IMR-90 (cell line): ENCODE data around the gene GJA5. TPM values are rescaled to one million over a fixed set of nuclear protein-coding genes. Genes with fewer than 3 reads are reported as not detected.

Source experiments
- ATAC-seq: fragments of 200-7000 bp; cut with Tn5 transposase; 2 replicates; pipeline ENCODE4 v1.9.1; 2020; ENCODE audit warnings: low read depth, mild to moderate bottlenecking, moderate library complexity
- BruUV-seq: library from RNA; stranded (reverse); fragments of 400-500 nt; replicated peaks from 2 replicates; lab custom pipeline; 2021; lab: Mats Ljungman, UMichigan
- CTCF ChIA-PET: fragments of 300-600 bp; formaldehyde crosslinking; extraction: SDS; loops from one replicate; lab custom pipeline; 2021; ENCODE audit warnings: antibody characterized with exemption; lab: Yijun Ruan, JAX
- POLR2A ChIA-PET: fragments of 300-600 bp; sonication (Branson Sonifier 250); formaldehyde crosslinking; loops from one replicate; lab custom pipeline; 2022; ENCODE audit warnings: antibody characterized with exemption; ENCODE audit not compliant: unreplicated experiment; lab: Charles Lee
- DNase-seq: peaks from one replicate; pipeline ENCODE4 v3.0.0; 2013
- H2AFZ ChIP-seq: replicated peaks from 2 replicates; pipeline ENCODE3; 2013; ENCODE audit warnings: low read length, mild to moderate bottlenecking; ENCODE audit not compliant: poor library complexity
- H2AK5ac ChIP-seq: 2 replicates; pipeline ENCODE4 v1.6.1; 2013; ENCODE audit warnings: low read depth, low read length, inconsistent platforms
- H2AK9ac ChIP-seq: replicated peaks from 2 replicates; pipeline ENCODE3; 2013; ENCODE audit warnings: mild to moderate bottlenecking, low read depth, low read length, moderate library complexity; ENCODE audit not compliant: poor library complexity
- H2BK120ac ChIP-seq: 2 replicates; pipeline ENCODE4 v1.6.1; 2013; ENCODE audit warnings: low read depth, low read length, inconsistent platforms
- H2BK15ac ChIP-seq: 3 replicates; pipeline ENCODE4 v1.6.1; 2013; ENCODE audit warnings: low read depth, low read length, inconsistent platforms
- H2BK20ac ChIP-seq: 2 replicates; pipeline ENCODE4 v1.6.1; 2013; ENCODE audit warnings: low read depth, mild to moderate bottlenecking, inconsistent platforms, low read length, moderate library complexity
- H2BK5ac ChIP-seq: 2 replicates; pipeline ENCODE4 v1.6.1; 2013; ENCODE audit warnings: mild to moderate bottlenecking, low read depth, low read length, inconsistent platforms; ENCODE audit not compliant: poor library complexity, severe bottlenecking
- H3K14ac ChIP-seq: replicated peaks from 2 replicates; pipeline ENCODE4 v1.6.1; 2013; ENCODE audit warnings: low read depth, low read length, inconsistent platforms
- H3K18ac ChIP-seq: 2 replicates; pipeline ENCODE4 v1.6.1; 2013; ENCODE audit warnings: low read depth, low read length, control low read depth
- H3K23ac ChIP-seq: 2 replicates; pipeline ENCODE4 v1.6.1; 2013; ENCODE audit warnings: low read depth, low read length, inconsistent platforms
- H3K27ac ChIP-seq: 2 replicates; pipeline ENCODE4 v1.5.1; 2013; ENCODE audit warnings: mild to moderate bottlenecking, control low read depth, low read length; ENCODE audit not compliant: insufficient read depth
- H3K27me3 ChIP-seq: 2 replicates; pipeline ENCODE4 v1.6.1; 2013; ENCODE audit warnings: low read length; ENCODE audit not compliant: control insufficient read depth, insufficient read depth
- H3K36me3 ChIP-seq: 2 replicates; pipeline ENCODE4 v1.6.1; 2013; ENCODE audit warnings: low read length, mixed read lengths; ENCODE audit not compliant: control insufficient read depth, insufficient read depth
- H3K4ac ChIP-seq: 2 replicates; pipeline ENCODE4 v1.6.1; 2013; ENCODE audit warnings: low read depth, low read length, inconsistent platforms
- H3K4me1 ChIP-seq: 2 replicates; pipeline ENCODE4 v1.6.1; 2013; ENCODE audit warnings: low read length, mixed read lengths; ENCODE audit not compliant: control insufficient read depth, insufficient read depth
- H3K4me2 ChIP-seq: 2 replicates; pipeline ENCODE4 v1.6.1; 2013; ENCODE audit warnings: low read depth, mild to moderate bottlenecking, control low read depth, low read length, moderate library complexity
- H3K4me3 ChIP-seq: 2 replicates; pipeline ENCODE4 v1.5.1; 2013; ENCODE audit warnings: low read depth, mild to moderate bottlenecking, control low read depth, low read length, moderate library complexity; ENCODE audit not compliant: insufficient read depth
- H3K56ac ChIP-seq: 2 replicates; pipeline ENCODE4 v1.6.1; 2013; ENCODE audit warnings: low read length, inconsistent platforms; ENCODE audit not compliant: insufficient read depth; ENCODE audit errors: extremely low read depth
- H3K79me1 ChIP-seq, 2 experiments: 2 replicates each; pipeline ENCODE4 v1.6.1; 2013; ENCODE audit warnings: low read length in 2 of 2, inconsistent platforms in 1 of 2, low read depth in 1 of 2
- H3K9ac ChIP-seq: 2 replicates; pipeline ENCODE4 v1.6.1; 2013; ENCODE audit warnings: low read depth, low read length, control low read depth
- H3K9me1 ChIP-seq: 2 replicates; pipeline ENCODE4 v1.6.1; 2013; ENCODE audit warnings: low read length, inconsistent platforms; ENCODE audit not compliant: insufficient read depth
- H3K9me3 ChIP-seq: 2 replicates; pipeline ENCODE4 v1.6.1; 2013; ENCODE audit warnings: low read length; ENCODE audit not compliant: control insufficient read depth, insufficient read depth
- H4K20me1 ChIP-seq: 2 replicates; pipeline ENCODE4 v1.6.1; 2013; ENCODE audit warnings: low read length, inconsistent platforms; ENCODE audit not compliant: insufficient read depth
- H4K5ac ChIP-seq: 2 replicates; pipeline ENCODE4 v1.6.1; 2013; ENCODE audit warnings: mild to moderate bottlenecking, low read depth, low read length, control low read depth
- H4K8ac ChIP-seq, 2 experiments: 2 replicates each; pipeline ENCODE4 v1.6.1; 2013; ENCODE audit warnings: low read depth in 2 of 2, low read length in 2 of 2, control low read depth in 1 of 2, inconsistent platforms in 1 of 2
- H4K91ac ChIP-seq: 2 replicates; pipeline ENCODE4 v1.6.1; 2013; ENCODE audit warnings: low read depth, low read length, inconsistent platforms; ENCODE audit not compliant: insufficient read depth
- BHLHE40 ChIP-seq: fragments of 150-350 bp; IDR thresholded peaks from 2 replicates; pipeline ENCODE4 v1.6.1; 2016; ENCODE audit warnings: mild to moderate bottlenecking, low read depth, low read length
- CHD1 ChIP-seq: IDR thresholded peaks from 2 replicates; pipeline ENCODE4 v1.6.1; 2012; ENCODE audit warnings: low read depth, low read length, improper control_type of control experiment
- ELK1 ChIP-seq: fragments of 150-350 bp; IDR thresholded peaks from 2 replicates; pipeline ENCODE4 v1.6.1; 2016; ENCODE audit warnings: low read depth, mild to moderate bottlenecking, low read length, moderate library complexity, borderline replicate concordance
- POLR2A ChIP-seq: IDR thresholded peaks from 2 replicates; pipeline ENCODE4 v1.6.1; 2012; ENCODE audit warnings: mild to moderate bottlenecking, low read depth, low read length
- RFX5 ChIP-seq: IDR thresholded peaks from 2 replicates; pipeline ENCODE4 v1.8.0; 2012; ENCODE audit warnings: low read depth, mild to moderate bottlenecking, low read length, moderate library complexity
- WGBS, 2 experiments: methylation state at CpG; one replicate each; pipeline versions ENCODE4 v1.1.5 to v1.1.7; 2013; ENCODE audit warnings: missing lambda C conversion rate in 2 of 2; ENCODE audit not compliant: insufficient read length in 1 of 2; ENCODE audit errors: extremely low coverage in 2 of 2; 5-methylcytosine and 5-hydroxymethylcytosine counted together
- dilution Hi-C: fragments of 300-500 bp; cut with HindIII; formaldehyde crosslinking; loops from one replicate; pipeline ENCODE4 v1.14.3; 2018; ENCODE audit warnings: low sequenced_read_pairs; ENCODE audit not compliant: unreplicated experiment
- in situ Hi-C: fragments of 300-500 bp; cut with MboI; formaldehyde crosslinking; loops from 3 replicates; pipeline ENCODE4 v1.14.3; 2019; ENCODE audit warnings: low sequenced_read_pairs, inconsistent platforms, mixed read lengths
- intact Hi-C: fragments of 100-400 bp; cut with micrococcal nuclease; formaldehyde crosslinking; loops from 2 replicates; pipeline ENCODE4 v1.10.0; 2022
- polyA plus RNA-seq, 3 experiments: library from polyadenylated mRNA; depleted of rRNA; stranded (reverse); fragments of >200 nt; gene quantifications; 2 replicates each; pipeline ENCODE4 v1.2.3, GENCODE V29; 2012; ENCODE audit warnings: low replicate concordance in 1 of 3
- total RNA-seq: library from RNA; depleted of rRNA; stranded (reverse); fragments of >200 nt; gene quantifications from 2 replicates; pipeline ENCODE4 v1.2.3, GENCODE V29; 2012

Gene GJA5
- total and polyA plus RNA-seq, 2 of the 4 experiments (the other 2 are of a cell fraction): not detected

- Histone ChIP-seq H4K91ac (no peak overlapping the region), H3K9ac (no peak overlapping the region), H2BK20ac (no peak overlapping the region), H3K4ac (no peak overlapping the region), H3K14ac (no peak overlapping the region), H3K36me3 (no peaks in the 10 kb centered on the region), H3K27me3 (no peaks in the 10 kb centered on the region), H3K23ac (no peak overlapping the region), H3K56ac (no peak overlapping the region), H2AFZ (no peak overlapping the region), H3K9me1 (no peaks in the 10 kb centered on the region), H2BK15ac (no peak overlapping the region), H2AK5ac (no peak overlapping the region), H4K5ac (no peak overlapping the region), H4K8ac (no peak overlapping the region), H4K20me1 (no peaks in the 10 kb centered on the region), H3K79me1 (no peaks in the 10 kb centered on the region), H3K4me1 (no peaks in the 10 kb centered on the region), H2BK120ac (no peak overlapping the region), H3K4me3 (no peak overlapping the region), H3K4me2 (no peak overlapping the region), H3K9me3 (no peaks in the 10 kb centered on the region), H2AK9ac (no peak overlapping the region), H3K18ac (no peak overlapping the region), H3K27ac (no peak overlapping the region), H2BK5ac (no peak overlapping the region)
- TF ChIP-seq CHD1 (no peak), RFX5 (no peak), BHLHE40 (no peak), POLR2A (no peak), ELK1 (no peak)
- ATAC-seq: no peak
- BruUV-seq: no TSS peak
- dilution Hi-C loops: no loop called here
- POLR2A ChIA-PET: no interaction called here
- intact Hi-C loops: no loop called here
- no CpG with 5 or more reads among the region's 3 CpGs for WGBS, 2 experiments
- in situ Hi-C loops: no loop called here
- DNase-seq: peak; percentile 3
- CTCF ChIA-PET: no interaction called here
These were observed 20.7 kb upstream of the GJA5 start for GRCh38 chr1:147781056-147781471.
